HepG2 (cell line): Measurements from ENCODE around the gene DNM3. TPM values are rescaled to one million over a fixed set of nuclear protein-coding genes. Genes with fewer than 3 reads are reported as not detected.

Experiments used
- ATAC-seq: fragments of 200-7000 bp; cut with Tn5 transposase; 3 replicates; pipeline ENCODE4 v1.9.1; 2020; ENCODE audit warnings: mild to moderate bottlenecking, moderate library complexity
- BruUV-seq: library from RNA; stranded (reverse); fragments of 400-500 nt; replicated peaks from 2 replicates; lab custom pipeline; 2021; lab: Mats Ljungman, UMichigan
- CTCF ChIA-PET: fragments of 300-600 bp; formaldehyde crosslinking; extraction: SDS; loops from one replicate; lab custom pipeline; 2021; ENCODE audit warnings: low total read pairs, inconsistent platforms, low intra/inter-chr PET ratio; lab: Yijun Ruan, JAX
- POLR2A ChIA-PET: fragments of 350-600 bp; sonication (Branson Sonifier 250); formaldehyde crosslinking; loops from one replicate; lab custom pipeline; 2020; ENCODE audit warnings: antibody characterized with exemption, inconsistent platforms; lab: Yijun Ruan, JAX
- DNase-seq: peaks from one replicate; pipeline ENCODE4 v3.0.0-alpha.2; 2015; ENCODE audit warnings: low spot score
- FAIRE-seq: peaks from 3 replicates; lab custom pipeline; 2011; peaks lifted over from hg19 to GRCh38; lab: Jason Lieb, UNC
- H2AFZ ChIP-seq: one replicate; pipeline ENCODE4 v1.6.1; 2011; ENCODE audit warnings: low read length, inconsistent platforms
- H3K27ac ChIP-seq: fragments of 300-600 bp; 3 replicates; pipeline ENCODE4 v1.8.0; 2011; ENCODE audit warnings: mixed run types, mild to moderate bottlenecking, mixed read lengths, low read length, inconsistent platforms; ENCODE audit not compliant: insufficient read depth; ENCODE audit errors: extremely low read length
- H3K27me3 ChIP-seq, 2 experiments: fragments of 200-600 bp in 1 of 2; 2 replicates in 1 of 2; 3 replicates in 1 of 2; pipeline versions ENCODE4 v1.6.0 to v1.8.0; 2011; ENCODE audit warnings: low read length in 2 of 2, mild to moderate bottlenecking in 2 of 2, moderate library complexity in 2 of 2, inconsistent platforms in 1 of 2; ENCODE audit not compliant: insufficient read depth in 2 of 2, control insufficient read depth in 1 of 2
- H3K36me3 ChIP-seq, 2 experiments: fragments of 200-600 bp in 1 of 2; replicated peaks in 1 of 2; 2 replicates in 1 of 2; 3 replicates in 1 of 2; pipeline versions ENCODE4 v1.5.1 to v1.8.0; 2011; ENCODE audit warnings: low read length in 2 of 2, inconsistent platforms in 1 of 2; ENCODE audit not compliant: insufficient read depth in 2 of 2, control insufficient read depth in 1 of 2
- H3K4me1 ChIP-seq: 2 replicates; pipeline ENCODE4 v1.5.1; 2012; ENCODE audit warnings: low read length, inconsistent platforms; ENCODE audit not compliant: insufficient read depth
- H3K4me2 ChIP-seq: 2 replicates; pipeline ENCODE4 v1.6.0; 2011; ENCODE audit warnings: low read depth, low read length, inconsistent platforms
- H3K4me3 ChIP-seq, 3 experiments: fragments of 200-600 bp in 1 of 3; sonication (generic), shearing (Covaris generic) in 1 of 3; replicated peaks in 1 of 3; 2 replicates each; pipeline ENCODE4 v1.5.1; 2011 to 2016; ENCODE audit warnings: low read length in 3 of 3, inconsistent platforms in 2 of 3, low read depth in 2 of 3, mild to moderate bottlenecking in 2 of 3, control low read depth in 1 of 3, mixed read lengths in 1 of 3; ENCODE audit not compliant: insufficient read depth in 1 of 3
- H3K79me2 ChIP-seq: one replicate; pipeline ENCODE4 v1.6.1; 2011; ENCODE audit warnings: low read length, inconsistent platforms; ENCODE audit not compliant: insufficient read depth
- H3K9ac ChIP-seq: 2 replicates; pipeline ENCODE4 v1.6.0; 2011; ENCODE audit warnings: mild to moderate bottlenecking, low read depth, low read length, inconsistent platforms; ENCODE audit not compliant: insufficient read depth
- H3K9me3 ChIP-seq: 2 replicates; pipeline ENCODE4 v1.5.1; 2012; ENCODE audit warnings: mild to moderate bottlenecking, low read length
- H4K20me1 ChIP-seq: 2 replicates; pipeline ENCODE4 v1.6.0; 2011; ENCODE audit warnings: inconsistent platforms, mild to moderate bottlenecking, low read length, moderate library complexity; ENCODE audit not compliant: insufficient read depth
- CREB1 ChIP-seq, 2 experiments: fragments of 450-650 bp in 1 of 2; IDR thresholded peaks; 2 replicates each; pipeline ENCODE4 v1.6.1; 2016 to 2017; ENCODE audit warnings: control low read depth in 1 of 2, mild to moderate bottlenecking in 1 of 2, missing compliant biosample characterization in 1 of 2, missing genetic modification characterization in 1 of 2
- FOXO1 ChIP-seq: sonication (generic); formaldehyde crosslinking; IDR thresholded peaks from 2 replicates; pipeline ENCODE4 v1.4.0; 2020; ENCODE audit warnings: missing genetic modification reagents
- MIER2 ChIP-seq: IDR thresholded peaks from 2 replicates; pipeline ENCODE4 v1.6.1; 2016; ENCODE audit warnings: missing biosample characterization, missing genetic modification reagents
- MYC ChIP-seq: sonication (generic); formaldehyde crosslinking; IDR thresholded peaks from 2 replicates; pipeline ENCODE4 v1.9.0; 2021; ENCODE audit warnings: missing genetic modification reagents, borderline replicate concordance
- NFYB ChIP-seq: sonication (generic); formaldehyde crosslinking; IDR thresholded peaks from 2 replicates; pipeline ENCODE4 v1.4.0; 2020; ENCODE audit warnings: missing genetic modification reagents
- PHF8 ChIP-seq: sonication (generic); formaldehyde crosslinking; IDR thresholded peaks from 2 replicates; pipeline ENCODE4 v1.5.0; 2020; ENCODE audit warnings: missing genetic modification reagents
- PRMT3 ChIP-seq: sonication (generic); formaldehyde crosslinking; IDR thresholded peaks from 2 replicates; pipeline ENCODE4 v1.8.1; 2022; ENCODE audit warnings: low read depth, mild to moderate bottlenecking, moderate library complexity, missing genetic modification reagents, borderline replicate concordance
- RORA ChIP-seq: sonication (generic); formaldehyde crosslinking; IDR thresholded peaks from 2 replicates; pipeline ENCODE4 v1.5.0; 2020; ENCODE audit warnings: mild to moderate bottlenecking, missing genetic modification reagents, moderate library complexity
- SALL1 ChIP-seq: sonication (generic); formaldehyde crosslinking; IDR thresholded peaks from 2 replicates; pipeline ENCODE4 v1.8.0; 2022; ENCODE audit warnings: mild to moderate bottlenecking, missing genetic modification reagents
- SOX13 ChIP-seq, 3 experiments: fragments of 450-650 bp in 1 of 3; sonication (generic) in 1 of 3; formaldehyde crosslinking in 1 of 3; IDR thresholded peaks in 2 of 3; conservative IDR thresholded peaks in 1 of 3; 2 replicates each; pipeline versions ENCODE4 v1.5.0 to v1.6.1; 2016 to 2020; ENCODE audit warnings: antibody characterized with exemption in 1 of 3, mild to moderate bottlenecking in 1 of 3, missing compliant biosample characterization in 1 of 3, missing genetic modification reagents in 1 of 3, moderate library complexity in 1 of 3
- STAG1 ChIP-seq: sonication (generic); formaldehyde crosslinking; IDR thresholded peaks from 2 replicates; pipeline ENCODE4 v1.4.0; 2020; ENCODE audit warnings: missing genetic modification reagents
- TAF15 ChIP-seq: fragments of 200-400 bp; formaldehyde crosslinking; IDR thresholded peaks from one replicate; pipeline ENCODE4 v1.6.1; 2018; ENCODE audit warnings: mild to moderate bottlenecking, low read depth, low read length; ENCODE audit not compliant: poor library complexity, severe bottlenecking
- ZBTB34 ChIP-seq: sonication (generic); formaldehyde crosslinking; IDR thresholded peaks from 2 replicates; pipeline ENCODE4 v1.8.0; 2022; ENCODE audit warnings: mild to moderate bottlenecking, missing genetic modification reagents
- ZFP36L2 ChIP-seq: sonication (generic); formaldehyde crosslinking; IDR thresholded peaks from 2 replicates; pipeline ENCODE4 v1.4.0; 2020; ENCODE audit warnings: missing genetic modification reagents
- ZNF230 ChIP-seq: sonication (generic); formaldehyde crosslinking; IDR thresholded peaks from 2 replicates; pipeline ENCODE4 v1.4.0; 2020; ENCODE audit warnings: mild to moderate bottlenecking, missing genetic modification reagents
- ZNF501 ChIP-seq: sonication (generic); formaldehyde crosslinking; IDR thresholded peaks from 2 replicates; pipeline ENCODE4 v1.5.1; 2020; ENCODE audit warnings: mild to moderate bottlenecking, moderate library complexity, missing genetic modification reagents
- ZNF747 ChIP-seq: sonication (generic); formaldehyde crosslinking; IDR thresholded peaks from 2 replicates; pipeline ENCODE4 v1.8.1; 2023; ENCODE audit warnings: missing genetic modification reagents, mild to moderate bottlenecking, borderline replicate concordance
- WGBS: methylation state at CpG from one replicate; pipeline ENCODE4 v1.1.6; 2017; ENCODE audit warnings: low lambda C conversion rate; 5-methylcytosine and 5-hydroxymethylcytosine counted together
- in situ Hi-C: cut with HindIII; loops from 2 replicates; pipeline ENCODE4 v1.10.0; 2017; ENCODE audit warnings: low pct_unique_long_range_greater_than_20kb; ENCODE audit not compliant: extremely low pct_ligation_motif_present
- intact Hi-C: fragments of 100-400 bp; cut with micrococcal nuclease; formaldehyde crosslinking; loops from one replicate; pipeline ENCODE4 v1.10.0; 2022; ENCODE audit not compliant: unreplicated experiment
- polyA plus RNA-seq, 8 experiments: library from polyadenylated mRNA; depleted of rRNA in 3 of 8; stranded (reverse) in 7 of 8; unstranded in 1 of 8; fragments of >200 nt; fragmentation: Illumina TruSeq in 4 of 8; extraction: Trizol in 4 of 8; gene quantifications; 2 replicates each; pipeline versions ENCODE4 v1.2.1 to v1.2.3, GENCODE V29; 2011 to 2016; ENCODE audit warnings: low read depth in 4 of 8, missing spikeins in 1 of 8, mixed read lengths in 1 of 8; ENCODE audit not compliant: insufficient read depth in 1 of 8
- total RNA-seq, 5 experiments: library from RNA; depleted of rRNA; stranded (reverse); fragments of >200 nt; fragmentation: Illumina TruSeq; extraction: Trizol; gene quantifications; 2 replicates each; pipeline ENCODE4 v1.2.3, GENCODE V29; 2016; ENCODE audit warnings: low read depth in 1 of 5
- TF ChIP-seq, protein P1 (sequence below): sonication (generic); formaldehyde crosslinking; conservative IDR thresholded peaks from 2 replicates; pipeline ENCODE4 v1.8.1; 2023; ENCODE audit warnings: missing genetic modification reagents

The DNM3 gene
- total and polyA plus RNA-seq, 2 of the 13 experiments (the other 11 are each of a cell fraction or from before 2014, with no cell fraction given) = 0.05 TPM; not detected in 1

DNA sequence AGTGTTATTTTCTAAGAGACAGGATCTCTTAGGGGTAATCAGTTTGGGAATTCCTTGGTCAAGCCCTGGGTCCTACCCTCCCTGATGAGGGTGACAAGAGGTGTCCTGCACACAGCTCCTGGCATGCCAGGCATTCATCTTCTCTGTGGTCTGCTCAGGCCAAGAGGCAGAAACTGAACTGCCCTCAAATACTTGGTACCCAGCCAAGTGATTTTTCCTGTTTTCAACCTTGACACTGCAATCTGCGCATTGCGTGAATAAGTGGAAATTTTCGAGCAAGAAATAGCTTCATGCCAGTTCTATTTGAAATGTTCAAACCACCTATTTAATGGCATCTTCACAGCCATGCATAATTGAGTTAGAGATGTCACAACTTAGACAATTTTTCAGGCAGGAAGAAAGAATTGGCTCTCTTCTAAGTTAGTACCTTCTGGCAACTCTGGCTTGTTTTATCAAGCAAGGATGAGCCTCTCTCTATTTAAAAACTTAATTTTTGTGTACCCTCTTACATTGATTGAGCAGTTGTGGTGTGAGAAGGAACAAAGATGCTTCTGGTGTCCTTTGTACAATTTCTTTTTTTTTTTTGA is 27.0 kb downstream of the DNM3 start:
- FAIRE-seq = no peak
- ATAC-seq = no peak
- no peak overlapping the region for H3K27ac ChIP-seq
- H3K4me2 ChIP-seq = no peak overlapping the region
- no peak overlapping the region for H3K4me3 ChIP-seq
- no peak for DNase-seq
- WGBS = 13% methylated on average over 3 of the region's 3 CpGs
- in situ Hi-C loops = no loop called here
- no peaks in the 10 kb centered on the region for H3K9me3 ChIP-seq
- H4K20me1 ChIP-seq = no peaks in the 10 kb centered on the region
- intact Hi-C loops = no loop called here
- H2AFZ ChIP-seq = no peak overlapping the region
- H3K27me3 ChIP-seq = no peaks in the 10 kb centered on the region
- no TSS peak for BruUV-seq
- CTCF ChIA-PET = no interaction called here
- TF ChIP-seq MYC (no peak), ZBTB34 (CRISPR knock-in tag) (no peak), FOXO1 (CRISPR knock-in tag) (no peak), CREB1 (IDR thresholded peaks at IDR 0.05) (no peak), CREB1 (CRISPR knock-in tag; IDR thresholded peaks at IDR 0.05) (no peak), PRMT3 (CRISPR knock-in tag) (no peak)
- POLR2A ChIA-PET = no interaction called here
- no peaks in the 10 kb centered on the region for H3K4me1 ChIP-seq
- H3K36me3 ChIP-seq = no peaks in the 10 kb centered on the region
- no peaks in the 10 kb centered on the region for H3K79me2 ChIP-seq
- no peak overlapping the region for H3K9ac ChIP-seq

GRCh38 chr1:171869097-171869496 is 27.8 kb downstream of the DNM3 start:
- FAIRE-seq = no peak
- no peak overlapping the region for H3K27ac ChIP-seq
- no peak overlapping the region for H2AFZ ChIP-seq
- intact Hi-C loops = no loop called here
- H3K4me3 ChIP-seq = no peak overlapping the region
- BruUV-seq = no TSS peak
- CTCF ChIA-PET = no interaction called here
- H3K9me3 ChIP-seq = no peaks in the 10 kb centered on the region
- no peaks in the 10 kb centered on the region for H3K27me3 ChIP-seq
- H3K9ac ChIP-seq = no peak overlapping the region
- H3K79me2 ChIP-seq = no peaks in the 10 kb centered on the region
- H3K4me1 ChIP-seq = no peaks in the 10 kb centered on the region
- DNase-seq = no peak
- no peak overlapping the region for H3K4me2 ChIP-seq
- no peaks in the 10 kb centered on the region for H3K36me3 ChIP-seq
- no peak for TF ChIP-seq TAF15
- no peak for TF ChIP-seq ZFP36L2 (CRISPR knock-in tag)
- no peak for TF ChIP-seq MIER2 (CRISPR knock-in tag)
- TF ChIP-seq ZNF230 (CRISPR knock-in tag) = no peak
- no peak for TF ChIP-seq ZNF747 (CRISPR knock-in tag)
- no peak for TF ChIP-seq SOX13 (IDR thresholded peaks at IDR 0.05)
- no peak for TF ChIP-seq SOX13 (CRISPR knock-in tag; conservative IDR thresholded peaks at IDR 0.05 in 1 of 2, IDR thresholded peaks at IDR 0.05 in 1 of 2)
- TF ChIP-seq STAG1 (CRISPR knock-in tag) = no peak
- TF ChIP-seq, protein P1, sequence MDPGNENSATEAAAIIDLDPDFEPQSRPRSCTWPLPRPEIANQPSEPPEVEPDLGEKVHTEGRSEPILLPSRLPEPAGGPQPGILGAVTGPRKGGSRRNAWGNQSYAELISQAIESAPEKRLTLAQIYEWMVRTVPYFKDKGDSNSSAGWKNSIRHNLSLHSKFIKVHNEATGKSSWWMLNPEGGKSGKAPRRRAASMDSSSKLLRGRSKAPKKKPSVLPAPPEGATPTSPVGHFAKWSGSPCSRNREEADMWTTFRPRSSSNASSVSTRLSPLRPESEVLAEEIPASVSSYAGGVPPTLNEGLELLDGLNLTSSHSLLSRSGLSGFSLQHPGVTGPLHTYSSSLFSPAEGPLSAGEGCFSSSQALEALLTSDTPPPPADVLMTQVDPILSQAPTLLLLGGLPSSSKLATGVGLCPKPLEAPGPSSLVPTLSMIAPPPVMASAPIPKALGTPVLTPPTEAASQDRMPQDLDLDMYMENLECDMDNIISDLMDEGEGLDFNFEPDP (CRISPR knock-in tag) = no peak
- TF ChIP-seq NFYB (CRISPR knock-in tag) = no peak
- TF ChIP-seq SALL1 (CRISPR knock-in tag) = no peak
- TF ChIP-seq ZNF501 (CRISPR knock-in tag) = no peak
- no peak for TF ChIP-seq PHF8 (CRISPR knock-in tag)
- no peak for TF ChIP-seq RORA (CRISPR knock-in tag)
- TF ChIP-seq, all 625 proteins: peak for 0
- no peaks in the 10 kb centered on the region for H4K20me1 ChIP-seq
- in situ Hi-C loops = no loop called here
- POLR2A ChIA-PET = no interaction called here
- no peak for ATAC-seq
